ENCODE measurements around the gene ECE2.

GRCh38 chr3:184239708-184240107 is 36.1 kb upstream of the ECE2 start:
- TF ChIP-seq SUZ12 (IDR thresholded peaks at IDR 0.05; ENCODE audit: extremely low read depth, insufficient read depth, insufficient read length) (no peak), ZNF274 (IDR thresholded peaks at IDR 0.05; ENCODE audit: low read depth, low read length) (no peak)

Measured in NT2/D1 (cell line).